Heart left ventricle (tissue), 13 donors: ENCODE data around the gene TNFRSF8.

Experiments
- CTCF ChIP-seq, 12 donors: fragments of 200-600 bp; sonication (generic) in 4 of 12; IDR thresholded peaks; one replicate each; pipeline versions ENCODE4 v1.5.0 to v1.8.0; 2018 to 2022; ENCODE audit warnings: antibody characterized with exemption in 12 of 12, mild to moderate bottlenecking in 5 of 12
- POLR2A ChIP-seq, 2 donors: fragments of 450-650 bp; IDR thresholded peaks; one replicate each; pipeline ENCODE4 v1.6.1; 2017; ENCODE audit warnings: antibody characterized with exemption in 2 of 2, mild to moderate bottlenecking in 2 of 2, moderate library complexity in 2 of 2
- donor health status: ischemic (EF 13 %, LVEDD 7.1; RV severe dilation, severe dysfunction).
- donor health status: DM: no; HTN: yes; CAD: no.
- donor health status: DM: no; HTN: no; CAD: no.
- donor health status: ischemic (EF 25% LVEDD 6.9; RV normal size, moderate dysfunction).
- donor health status: ischemic (EF 25% LVEDD 5.7; RV mildly dilated, moderate dysfunction).
- donor health status: ischemic (EF 35%, LVEDD 5.7; RV mildly dilated, moderate dysfunction).
- donor health status: nonischemic (EF 11% LVEDD 7.7; RV severe dilation, severe dysfunction).
- donor health status: DM: yes; HTN: yes; CAD: no.
- donor health status: PGD.
- donor health status: ischemic (EF 29% LVEDD 5.4; RV normal size, mild dysfunction).
- donor health status: nonischemic (EF 23%, LVEDD 6.1; RV moderate dilation, normal function).

- no peak for TF ChIP-seq CTCF (IDR thresholded peaks at IDR 0.05)
- no peak for TF ChIP-seq POLR2A (IDR thresholded peaks at IDR 0.05)
These were observed 34.1 kb upstream of the TNFRSF8 start for GRCh38 chr1:12028957-12029511.
